Cardiac muscle cell (in vitro differentiated cells and primary cell): ENCODE data around the gene SVBP. TPM values are rescaled to one million over a fixed set of nuclear protein-coding genes. Genes with fewer than 3 reads are reported as not detected.

Experiments
- DNase-seq, 2 donors: peaks; one replicate each; pipeline versions ENCODE4 v3.0.0 to v3.0.0-alpha.2; 2010 to 2017; ENCODE audit warnings: low read depth in 1 of 2, low spot score in 1 of 2
- H3K27ac ChIP-seq: fragments of 200-600 bp; sonication (generic); 2 replicates; pipeline ENCODE4 v1.5.1; 2016
- H3K27me3 ChIP-seq: fragments of 200-600 bp; sonication (generic); 2 replicates; pipeline ENCODE4 v1.6.0; 2016; ENCODE audit warnings: control low read depth
- H3K36me3 ChIP-seq: fragments of 200-600 bp; sonication (generic); 2 replicates; pipeline ENCODE4 v1.5.1; 2016; ENCODE audit warnings: control low read depth
- H3K4me1 ChIP-seq: fragments of 200-600 bp; sonication (generic); 2 replicates; pipeline ENCODE4 v1.8.1; 2017; ENCODE audit warnings: low read depth, mild to moderate bottlenecking, mixed run types
- H3K4me3 ChIP-seq: fragments of 200-600 bp; sonication (generic); 2 replicates; pipeline ENCODE4 v1.5.1; 2016; ENCODE audit warnings: mild to moderate bottlenecking
- H3K9me3 ChIP-seq: fragments of 200-600 bp; sonication (generic); 2 replicates; pipeline ENCODE4 v1.5.1; 2017; ENCODE audit warnings: low read depth, mild to moderate bottlenecking, control low read depth
- CTCF ChIP-seq: IDR thresholded peaks from 2 replicates; pipeline ENCODE4 v1.5.1; 2012; ENCODE audit warnings: low read depth, mild to moderate bottlenecking, low read length
- polyA plus RNA-seq: library from polyadenylated mRNA; unstranded; fragments of >200 nt; fragmentation: Nextera tagmentation; extraction: Ambion mirVana; gene quantifications from 2 replicates; pipeline ENCODE4 v1.2.1, GENCODE V29; 2016
- total RNA-seq: library from RNA; depleted of rRNA; stranded (reverse); fragments of >200 nt; gene quantifications from 2 replicates; pipeline ENCODE4 v1.2.3, GENCODE V29; 2016

The SVBP gene
- total and polyA plus RNA-seq, 2 experiments from 2014 or later = 35.6 to 67.8 TPM

- peaks cover 3% of the 10 kb centered on the region for H3K36me3 ChIP-seq
- no peaks in the 10 kb centered on the region for H3K27me3 ChIP-seq
- peak within 1 kb of the TSS; percentile 58 for H3K4me3 ChIP-seq
- peak; percentile 99 to 100 for DNase-seq
- peak within 1 kb of the TSS; percentile 81 for H3K27ac ChIP-seq
- H3K9me3 ChIP-seq = no peaks in the 10 kb centered on the region
- peaks cover 17% of the 10 kb centered on the region for H3K4me1 ChIP-seq
- TF ChIP-seq CTCF = no peak
Observed at GRCh38 chr1:42766741-42767509, 50.3 kb downstream of the SVBP start, which contains the start of the genes C1orf50 and P3H1. Gene C1orf50 (plus strand): TSS chr1:42767249. CDS start chr1:42767312, 63 bp downstream. Gene P3H1 (minus strand): TSS chr1:42767028. CDS start chr1:42766971, 57 bp downstream.

GRCh38 chr1:42765832-42766740 lies 51.1 kb downstream of the SVBP start:
- no peaks in the 10 kb centered on the region for H3K27me3 ChIP-seq
- H3K4me1 ChIP-seq = peaks cover 17% of the 10 kb centered on the region
- H3K4me3 ChIP-seq = peak overlapping the region; percentile 58
- peak; percentile 69 to 87 for DNase-seq
- peaks cover 11% of the 10 kb centered on the region for H3K36me3 ChIP-seq
- no peaks in the 10 kb centered on the region for H3K9me3 ChIP-seq
- peak; percentile 66 for TF ChIP-seq CTCF
- peak overlapping the region; percentile 65 for H3K27ac ChIP-seq

- Histone ChIP-seq H3K27ac (peak overlapping the region; percentile 65), H3K4me3 (peak overlapping the region; percentile 58)
Observed at GRCh38 chr1:42765269-42765668, 51.9 kb downstream of the SVBP start.

GRCh38 chr1:42762269-42762668 lies 54.9 kb downstream of the SVBP start:
- DNase-seq = no peak
- Histone ChIP-seq H3K4me3 (no peak overlapping the region), H3K9me3 (no peaks in the 10 kb centered on the region), H3K36me3 (peaks cover 31% of the 10 kb centered on the region), H3K27me3 (no peaks in the 10 kb centered on the region), H3K4me1 (peaks cover 11% of the 10 kb centered on the region), H3K27ac (no peak overlapping the region)
- TF ChIP-seq CTCF = no peak

More at GRCh38 chr1:42765269-42765668, 51.9 kb downstream of the SVBP start:
- TF ChIP-seq CTCF = no peak
- no peaks in the 10 kb centered on the region for H3K9me3 ChIP-seq
- DNase-seq = peak in 1 of 2 donors; percentile 27
- no peaks in the 10 kb centered on the region for H3K27me3 ChIP-seq
- peaks cover 14% of the 10 kb centered on the region for H3K36me3 ChIP-seq
- peaks cover 17% of the 10 kb centered on the region for H3K4me1 ChIP-seq

GRCh38 chr1:42761567-42761966 lies 55.6 kb downstream of the SVBP start:
- peaks cover 31% of the 10 kb centered on the region for H3K36me3 ChIP-seq
- no peak overlapping the region for H3K4me3 ChIP-seq
- peaks cover 11% of the 10 kb centered on the region for H3K4me1 ChIP-seq
- DNase-seq = no peak
- no peaks in the 10 kb centered on the region for H3K27me3 ChIP-seq
- H3K9me3 ChIP-seq = no peaks in the 10 kb centered on the region
- no peak for TF ChIP-seq CTCF
- no peak overlapping the region for H3K27ac ChIP-seq
